Heart left ventricle (tissue), 16 donors: ENCODE data around the gene XAF1. TPM values are rescaled to one million over a fixed set of nuclear protein-coding genes. Genes with fewer than 3 reads are reported as not detected.
A peak's percentile ranks its signal among the peaks of the same experiment; 100 is the strongest.

Experiments
- ATAC-seq, 4 donors: fragments of 200-7000 bp; cut with Tn5 transposase; one replicate each; pipeline ENCODE4 v1.9.1; 2020 to 2022; ENCODE audit warnings: moderate library complexity in 4 of 4, mild to moderate bottlenecking in 3 of 4, moderate number of reproducible peaks in 1 of 4
- DNase-seq, 5 donors: peaks; one replicate each; pipeline ENCODE4 v3.0.0-alpha.2; 2020
- H3K27ac ChIP-seq, 12 donors: fragments of 200-600 bp; sonication (generic) in 4 of 12; one replicate each; pipeline versions ENCODE4 v1.5.0 to v1.8.0; 2016 to 2022; ENCODE audit warnings: mild to moderate bottlenecking in 2 of 12
- H3K27me3 ChIP-seq, 9 donors: fragments of 200-600 bp; sonication (generic) in 2 of 9; one replicate each; pipeline versions ENCODE4 v1.5.1 to v1.8.0; 2016 to 2022; ENCODE audit warnings: mild to moderate bottlenecking in 3 of 9
- H3K36me3 ChIP-seq, 9 donors: fragments of 200-600 bp; sonication (generic) in 2 of 9; one replicate each; pipeline versions ENCODE4 v1.5.0 to v1.8.0; 2018 to 2022; ENCODE audit warnings: mild to moderate bottlenecking in 2 of 9
- H3K4me1 ChIP-seq, 12 donors: fragments of 200-600 bp; sonication (generic) in 4 of 12; one replicate each; pipeline versions ENCODE4 v1.5.0 to v1.8.0; 2016 to 2022; ENCODE audit warnings: mild to moderate bottlenecking in 3 of 12
- H3K4me3 ChIP-seq, 12 donors: fragments of 200-600 bp; sonication (generic) in 4 of 12; one replicate each; pipeline versions ENCODE4 v1.5.0 to v1.8.0; 2017 to 2022; ENCODE audit warnings: mild to moderate bottlenecking in 9 of 12, moderate library complexity in 4 of 12
- H3K9me3 ChIP-seq, 12 donors: fragments of 200-600 bp; sonication (generic) in 4 of 12; one replicate each; pipeline versions ENCODE4 v1.5.0 to v1.8.0; 2016 to 2022; ENCODE audit warnings: mild to moderate bottlenecking in 1 of 12
- CTCF ChIP-seq, 12 donors: fragments of 200-600 bp; sonication (generic) in 4 of 12; IDR thresholded peaks; one replicate each; pipeline versions ENCODE4 v1.5.0 to v1.8.0; 2018 to 2022; ENCODE audit warnings: antibody characterized with exemption in 12 of 12, mild to moderate bottlenecking in 5 of 12
- POLR2A ChIP-seq, 2 donors: fragments of 450-650 bp; IDR thresholded peaks; one replicate each; pipeline ENCODE4 v1.6.1; 2017; ENCODE audit warnings: antibody characterized with exemption in 2 of 2, mild to moderate bottlenecking in 2 of 2, moderate library complexity in 2 of 2
- WGBS, 4 donors: extraction: QIAGEN DNeasy Blood & Tissue Kit in 2 of 4; methylation state at CpG; one replicate each; pipeline versions ENCODE4 v1.1.5 to v1.1.7; 2013 to 2018; 5-methylcytosine and 5-hydroxymethylcytosine counted together
- intact Hi-C, 10 donors: fragments of 100-400 bp; cut with DNase I; formaldehyde crosslinking; loops; one replicate each; pipeline versions ENCODE4 v1.11.1 to v1.14.2; 2022
- long read RNA-seq, 3 donors: library from polyadenylated mRNA; unstranded; transcript quantifications; one replicate each; pipeline ENCODE4 v2.0.0, GENCODE V29; 2020 to 2021
- polyA plus RNA-seq, 2 donors: library from polyadenylated mRNA; stranded (reverse); fragments of 200-250 nt; gene quantifications; one replicate each; pipeline ENCODE4 v1.2.3, GENCODE V29; 2013
- total RNA-seq, 9 donors: library from RNA; depleted of rRNA in 2 of 9; stranded (reverse); fragments of >200 nt in 2 of 9; fragmentation: NEBNext Ultra II Directional in 3 of 9; extraction: Animal tissue kit (Norgen Biotek cat#: 25700) in 3 of 9; gene quantifications; one replicate each; pipeline versions ENCODE4 v1.1.0 to v1.2.4, GENCODE V29; 2016 to 2023
- donor health status: ischemic (EF 13 %, LVEDD 7.1; RV severe dilation, severe dysfunction).
- donor health status: healthy with polysubstance abuse.
- donor health status: DM: no; HTN: yes; CAD: no.
- donor health status: DM: no; HTN: no; CAD: no.
- donor health status: ischemic (EF 25% LVEDD 6.9; RV normal size, moderate dysfunction).
- donor health status: ischemic (EF 25% LVEDD 5.7; RV mildly dilated, moderate dysfunction).
- donor health status: healthy.
- donor health status: DM: yes; HTN: yes; CAD: no.
- donor health status: ischemic (EF 35%, LVEDD 5.7; RV mildly dilated, moderate dysfunction).
- donor health status: nonischemic (EF 11% LVEDD 7.7; RV severe dilation, severe dysfunction).
- donor health status: DM: yes; HTN: yes; CAD: no.
- donor health status: PGD.
- donor health status: ischemic (EF 29% LVEDD 5.4; RV normal size, mild dysfunction).
- donor health status: nonischemic (EF 23%, LVEDD 6.1; RV moderate dilation, normal function).

The XAF1 gene, protein sequence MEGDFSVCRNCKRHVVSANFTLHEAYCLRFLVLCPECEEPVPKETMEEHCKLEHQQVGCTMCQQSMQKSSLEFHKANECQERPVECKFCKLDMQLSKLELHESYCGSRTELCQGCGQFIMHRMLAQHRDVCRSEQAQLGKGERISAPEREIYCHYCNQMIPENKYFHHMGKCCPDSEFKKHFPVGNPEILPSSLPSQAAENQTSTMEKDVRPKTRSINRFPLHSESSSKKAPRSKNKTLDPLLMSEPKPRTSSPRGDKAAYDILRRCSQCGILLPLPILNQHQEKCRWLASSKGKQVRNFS
- total RNA-seq: 10 to 100 TPM in 8 of 9 donors, 1 to 10 TPM in 1; 9.5 to 77.8 (median 24.9) TPM
- 10 to 100 TPM; 12.1 to 38.3 TPM for polyA plus RNA-seq
- long read RNA-seq, donor 1, partial matches to known transcripts: 1 of 7 reads
- long read RNA-seq, donor 1, other reads (novel, unspliced or antisense): 3 of 7 reads
- long read RNA-seq, donor 2, transcript XAF1-202 (7 exons, 3,623 nt): major isoform, 9 of 21 reads
- long read RNA-seq, donor 2, partial matches to known transcripts: 3 of 21 reads
- long read RNA-seq, donor 2, other reads (novel, unspliced or antisense): 8 of 21 reads
- long read RNA-seq, donor 3, partial matches to known transcripts: 1 of 3 reads
- long read RNA-seq, donor 3, other reads (novel, unspliced or antisense): 1 of 3 reads

DNA sequence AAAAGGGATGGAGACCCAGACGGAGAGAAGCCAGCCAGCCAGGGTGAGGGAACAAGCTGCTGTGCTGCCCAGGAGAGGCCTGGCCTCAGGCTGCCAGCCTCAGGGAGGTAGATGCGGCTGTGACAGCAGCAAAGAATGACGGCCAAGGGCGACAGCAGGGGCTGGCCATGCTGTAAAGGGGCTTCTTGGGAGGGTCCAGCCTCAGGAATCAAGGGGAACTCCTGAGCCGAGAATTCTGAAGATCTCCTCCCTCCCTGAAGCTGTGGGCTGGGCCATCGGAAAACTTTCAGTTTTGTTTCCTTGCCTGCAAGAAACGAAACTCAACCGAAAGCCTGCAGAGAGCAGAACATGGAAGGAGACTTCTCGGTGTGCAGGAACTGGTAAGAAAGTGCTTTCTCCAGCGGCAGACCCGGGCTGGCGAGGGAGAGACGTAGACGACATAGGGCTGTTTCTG, at the start of gene XAF1:
Gene XAF1 (plus strand): TSS at position 316 of the 454 bp plus-strand sequence. CDS start 33 bp downstream, at position 349.
- H3K27me3 ChIP-seq: no peaks in the 10 kb centered on the region
- peak; percentile 30 to 55 (median 40) for ATAC-seq
- peak; percentile 43 to 71 (median 58) for DNase-seq
- peaks cover 0 to 66% (median 40%) of the 10 kb centered on the region in 12 donors for H3K4me1 ChIP-seq
- TF ChIP-seq POLR2A (IDR thresholded peaks at IDR 0.05): no peak
- TF ChIP-seq CTCF (IDR thresholded peaks at IDR 0.05): no peak
- H3K9me3 ChIP-seq: no peaks in the 10 kb centered on the region
- H3K36me3 ChIP-seq: peaks cover 0 to 28% (median 20%) of the 10 kb centered on the region in 9 donors
- H3K4me3 ChIP-seq: peak within 1 kb of the TSS; percentile 48 to 91 (median 62)
- 18 to 29% (median 22%) methylated on average over 14 of the region's 14 CpGs for WGBS, 4 donors
- H3K27ac ChIP-seq: peak within 1 kb of the TSS; percentile 84 to 97 (median 92)
- intact Hi-C loops: loop anchor here in 5 of 10 donors (5.0 to 10.0 kb wide), 7 partner anchors 43 to 269 kb away; partner anchors contain the start of genes RNASEK (in 2 of the 5), SLC13A5 (in 2 of the 5), BCL6B (in 1 of the 5) and TEKT1 (in 1 of the 5)

- no peaks in the 10 kb centered on the region for H3K4me1 ChIP-seq
- ATAC-seq: no peak
- 83 to 94% (median 85%) methylated on average over 8 to 14 of the region's 14 CpGs for WGBS, 4 donors
- no peak overlapping the region for H3K27ac ChIP-seq
- no peak overlapping the region for H3K4me3 ChIP-seq
- no peak for TF ChIP-seq POLR2A (IDR thresholded peaks at IDR 0.05)
- TF ChIP-seq CTCF (IDR thresholded peaks at IDR 0.05): no peak
- DNase-seq: no peak
- H3K9me3 ChIP-seq: no peaks in the 10 kb centered on the region
- intact Hi-C loops: no loop called here
- peaks cover 0 to 55% (median 10%) of the 10 kb centered on the region in 9 donors for H3K27me3 ChIP-seq
- H3K36me3 ChIP-seq: no peaks in the 10 kb centered on the region
Measured at GRCh38 chr17:6706499-6706898, 49.3 kb upstream of the XAF1 start.

GRCh38 chr17:6706996-6707395, 48.9 kb upstream of the XAF1 start:
- TF ChIP-seq POLR2A (IDR thresholded peaks at IDR 0.05): no peak
- no peak for TF ChIP-seq CTCF (IDR thresholded peaks at IDR 0.05)
- Histone ChIP-seq H3K27me3 (peaks cover 0 to 60% (median 14%) of the 10 kb centered on the region in 9 donors), H3K9me3 (no peaks in the 10 kb centered on the region), H3K4me3 (no peak overlapping the region), H3K36me3 (no peaks in the 10 kb centered on the region), H3K27ac (no peak overlapping the region), H3K4me1 (peaks cover 0 to under 1% (median 0%) of the 10 kb centered on the region in 12 donors)
- intact Hi-C loops: no loop called here
- DNase-seq (no peak), ATAC-seq (no peak)
- WGBS, 4 donors: 64 to 79% (median 74%) methylated on average over 7 to 8 of the region's 8 CpGs
